ENCODE data around the gene SNX30.

GRCh38 chr9:112747094-112747493 is 3.5 kb upstream of the SNX30 start:
- TF ChIP-seq, protein P1, sequence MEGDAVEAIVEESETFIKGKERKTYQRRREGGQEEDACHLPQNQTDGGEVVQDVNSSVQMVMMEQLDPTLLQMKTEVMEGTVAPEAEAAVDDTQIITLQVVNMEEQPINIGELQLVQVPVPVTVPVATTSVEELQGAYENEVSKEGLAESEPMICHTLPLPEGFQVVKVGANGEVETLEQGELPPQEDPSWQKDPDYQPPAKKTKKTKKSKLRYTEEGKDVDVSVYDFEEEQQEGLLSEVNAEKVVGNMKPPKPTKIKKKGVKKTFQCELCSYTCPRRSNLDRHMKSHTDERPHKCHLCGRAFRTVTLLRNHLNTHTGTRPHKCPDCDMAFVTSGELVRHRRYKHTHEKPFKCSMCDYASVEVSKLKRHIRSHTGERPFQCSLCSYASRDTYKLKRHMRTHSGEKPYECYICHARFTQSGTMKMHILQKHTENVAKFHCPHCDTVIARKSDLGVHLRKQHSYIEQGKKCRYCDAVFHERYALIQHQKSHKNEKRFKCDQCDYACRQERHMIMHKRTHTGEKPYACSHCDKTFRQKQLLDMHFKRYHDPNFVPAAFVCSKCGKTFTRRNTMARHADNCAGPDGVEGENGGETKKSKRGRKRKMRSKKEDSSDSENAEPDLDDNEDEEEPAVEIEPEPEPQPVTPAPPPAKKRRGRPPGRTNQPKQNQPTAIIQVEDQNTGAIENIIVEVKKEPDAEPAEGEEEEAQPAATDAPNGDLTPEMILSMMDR (IDR thresholded peaks at IDR 0.05): no peak
- TF ChIP-seq POLR2A (IDR thresholded peaks at IDR 0.05): no peak
